Measurements from ENCODE around the gene TRAF3IP1.
"Not testable (repeated sequence)": the region's sequence is repeated elsewhere in the genome, so short reads cannot be mapped to it uniquely, and the experiment has no call there.

Gene TRAF3IP1

GRCh38 chr2:238330391-238330790 is 10.1 kb downstream of the TRAF3IP1 start:
- no peaks in the 10 kb centered on the region for H3K4me1 ChIP-seq (ENCODE audit: control insufficient read depth in 1 of 2, insufficient read depth in 1 of 2, low read depth in 1 of 2, low read length in 1 of 2)
- no peak for TF ChIP-seq CTCF (IDR thresholded peaks at IDR 0.05)
- no peaks in the 10 kb centered on the region for H3K36me3 ChIP-seq
- no peak overlapping the region for H3K27ac ChIP-seq
- no peaks in the 10 kb centered on the region for H3K27me3 ChIP-seq
- no peaks in the 10 kb centered on the region for H3K9me3 ChIP-seq
- no peak overlapping the region for H3K4me3 ChIP-seq (ENCODE audit: low read depth in 1 of 2, low read length in 1 of 2)

GRCh38 chr2:238331916-238332315 is 11.6 kb downstream of the TRAF3IP1 start:
- Histone ChIP-seq H3K36me3 (no peaks in the 10 kb centered on the region), H3K4me1 (ENCODE audit: control insufficient read depth in 1 of 2, insufficient read depth in 1 of 2, low read depth in 1 of 2, low read length in 1 of 2) (no peaks in the 10 kb centered on the region), H3K9me3 (no peaks in the 10 kb centered on the region), H3K27me3 (no peaks in the 10 kb centered on the region), H3K4me3 (ENCODE audit: low read depth in 1 of 2, low read length in 1 of 2) (no peak overlapping the region), H3K27ac (no peak overlapping the region)
- no peak for TF ChIP-seq CTCF (IDR thresholded peaks at IDR 0.05)

GRCh38 chr2:238334885-238335284 is 14.6 kb downstream of the TRAF3IP1 start:
- Histone ChIP-seq H3K9me3 (no peaks in the 10 kb centered on the region), H3K4me3 (ENCODE audit: low read depth in 1 of 2, low read length in 1 of 2) (no peak overlapping the region), H3K27me3 (no peaks in the 10 kb centered on the region), H3K4me1 (ENCODE audit: control insufficient read depth in 1 of 2, insufficient read depth in 1 of 2, low read depth in 1 of 2, low read length in 1 of 2) (no peaks in the 10 kb centered on the region), H3K36me3 (no peaks in the 10 kb centered on the region), H3K27ac (no peak overlapping the region)
- TF ChIP-seq CTCF (IDR thresholded peaks at IDR 0.05): no peak

- H3K4me1 ChIP-seq (ENCODE audit: control insufficient read depth in 1 of 2, insufficient read depth in 1 of 2, low read depth in 1 of 2, low read length in 1 of 2); H3K9me3 ChIP-seq; H3K27me3 ChIP-seq; H3K36me3 ChIP-seq; H3K27ac ChIP-seq; H3K4me3 ChIP-seq (ENCODE audit: low read depth in 1 of 2, low read length in 1 of 2): not testable (repeated sequence)
Measured at GRCh38 chr2:238335591-238335990, 15.3 kb downstream of the TRAF3IP1 start.

- H3K9me3 ChIP-seq: no peaks in the 10 kb centered on the region
- H3K27ac ChIP-seq: no peak overlapping the region
- H3K4me3 ChIP-seq (ENCODE audit: low read depth in 1 of 2, low read length in 1 of 2): no peak overlapping the region
- no peaks in the 10 kb centered on the region for H3K27me3 ChIP-seq
- TF ChIP-seq CTCF (IDR thresholded peaks at IDR 0.05): no peak
- H3K4me1 ChIP-seq (ENCODE audit: control insufficient read depth in 1 of 2, insufficient read depth in 1 of 2, low read depth in 1 of 2, low read length in 1 of 2): no peaks in the 10 kb centered on the region
- no peaks in the 10 kb centered on the region for H3K36me3 ChIP-seq
Measured at GRCh38 chr2:238336151-238336550, 15.8 kb downstream of the TRAF3IP1 start.

GRCh38 chr2:238336793-238337444 is 16.6 kb downstream of the TRAF3IP1 start:
- no peak for TF ChIP-seq CTCF (IDR thresholded peaks at IDR 0.05)
- no peaks in the 10 kb centered on the region for H3K36me3 ChIP-seq
- H3K9me3 ChIP-seq: no peaks in the 10 kb centered on the region
- no peak overlapping the region for H3K27ac ChIP-seq
- no peak overlapping the region for H3K4me3 ChIP-seq (ENCODE audit: low read depth in 1 of 2, low read length in 1 of 2)
- H3K27me3 ChIP-seq: no peaks in the 10 kb centered on the region
- H3K4me1 ChIP-seq (ENCODE audit: control insufficient read depth in 1 of 2, insufficient read depth in 1 of 2, low read depth in 1 of 2, low read length in 1 of 2): no peaks in the 10 kb centered on the region

Data from neutrophil (primary cell).